Measurements from ENCODE around the gene RILPL2. TPM values are rescaled to one million over a fixed set of nuclear protein-coding genes. Genes with fewer than 3 reads are reported as not detected.

Gene RILPL2
- total and polyA plus RNA-seq, 9 of the 15 experiments (the other 6 are each of a cell fraction or from before 2014, with no cell fraction given) = 0.61 to 5.8 (median 4.3) TPM

GRCh38 chr12:123479442-123480180 is 43.1 kb upstream of the RILPL2 start:
- in situ Hi-C loops (cut with MboI) = no loop called here
- WGBS (ENCODE audit: insufficient coverage, low coverage, missing lambda C conversion rate) = 76% methylated on average over 14 of the region's 14 CpGs
- no peak for FAIRE-seq

DNA sequence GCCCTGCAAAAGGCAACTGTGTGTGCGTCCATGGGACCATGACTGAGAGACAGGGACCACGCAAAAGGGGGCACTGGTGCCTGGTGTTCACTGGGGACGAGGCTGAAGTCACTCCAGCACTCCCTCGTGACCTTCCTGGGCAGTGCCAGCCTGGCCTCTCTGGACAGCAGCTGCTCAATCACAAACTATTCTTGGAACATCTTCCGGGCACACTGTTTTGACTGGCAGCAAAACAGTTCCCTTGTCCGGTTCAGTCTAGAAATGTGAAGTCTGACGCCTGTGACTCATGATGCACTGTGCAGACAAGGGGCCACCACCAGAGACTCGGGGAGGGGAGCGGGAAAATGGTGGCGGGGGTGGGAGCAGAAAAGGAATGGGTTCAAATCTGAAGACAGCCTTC is 42.3 kb upstream of the RILPL2 start:
- H3K9ac ChIP-seq (ENCODE audit: insufficient read depth in 1 of 2, low read depth in 2 of 2, low read length in 2 of 2) = 0 out of 4 replicates have a peak overlapping the region, but pooled peaks of 1 of the 2 experiments have one; percentile 14

More at GRCh38 chr12:123479442-123480180, 43.1 kb upstream of the RILPL2 start:
- BruUV-seq (replicated peaks) = no TSS peak
- Histone ChIP-seq H4K20me1 (replicated peaks; ENCODE audit: control insufficient read depth, insufficient read depth, low read length) (no peaks in the 10 kb centered on the region), H2AFZ (ENCODE audit: low read depth, low read length) (no peak overlapping the region), H3K4me1 (replicated peaks in 1 of 2; ENCODE audit: control insufficient read depth in 2 of 2, insufficient read depth in 2 of 2, low read length in 2 of 2) (peaks cover 0 to 7% of the 10 kb centered on the region in 2 experiments; a peak in 2 of 5 replicates), H3K27ac (ENCODE audit: extremely low read depth, low read depth, low read length) (no peak overlapping the region), H3K9me1 (ENCODE audit: control insufficient read depth, insufficient read depth, low read length) (no peaks in the 10 kb centered on the region), H3K79me2 (ENCODE audit: control insufficient read depth, insufficient read depth, low read length) (no peaks in the 10 kb centered on the region), H3K9me3 (replicated peaks; ENCODE audit: control insufficient read depth, insufficient read depth, low read depth, low read length) (no peaks in the 10 kb centered on the region), H3K9ac (ENCODE audit: insufficient read depth in 1 of 2, low read depth in 2 of 2, low read length in 2 of 2) (no peak overlapping the region; a peak in 1 of 4 replicates), H3K4me3 (no peak overlapping the region), H3K27me3 (ENCODE audit: control insufficient read depth in 2 of 2, insufficient read depth in 2 of 2, low read length in 2 of 2) (no peaks in the 10 kb centered on the region), H3K36me3 (ENCODE audit: control insufficient read depth, insufficient read depth, low read length) (peaks cover 44% of the 10 kb centered on the region; the same call in 2 of the 3 replicates), H3K4me2 (ENCODE audit: insufficient read depth, low read length) (no peak overlapping the region)
- ATAC-seq (no peak), DNase-seq (ENCODE audit: extremely low read depth in 1 of 4, low spot score in 3 of 4) (no peak)
- intact Hi-C loops (cut with micrococcal nuclease) = no loop called here
- no peak for TF ChIP-seq ZNF384 (IDR thresholded peaks at IDR 0.05; ENCODE audit: low read depth, low read length)
- TF ChIP-seq ZNF324 (CRISPR knock-in tag; IDR thresholded peaks at IDR 0.05) = no peak
- 0 out of 2 replicates have a peak, but pooled peaks have one; percentile 34 for TF ChIP-seq ZNF282 (CRISPR knock-in tag; IDR thresholded peaks at IDR 0.05)
- POLR2A ChIA-PET = interaction anchor here (0.6 to 2.3 kb wide), 4 partner anchors 11 to 103 kb away, joined by 3 to 7 read pairs (median 4); no protein-coding TSS in a partner anchor
- CTCF ChIA-PET (ENCODE audit: low intra/inter-chr PET ratio) = interaction anchor here (0.5 kb wide), 1 partner anchor 595 kb away, joined by 3 read pairs; no protein-coding TSS in a partner anchor

More for the DNA sequence above, 42.3 kb upstream of the RILPL2 start:
- peaks cover 0 to 4% of the 10 kb centered on the region in 2 experiments; a peak in 2 of 5 replicates for H3K4me1 ChIP-seq (replicated peaks in 1 of 2; ENCODE audit: control insufficient read depth in 2 of 2, insufficient read depth in 2 of 2, low read length in 2 of 2)
- no TSS peak for BruUV-seq (replicated peaks)
- intact Hi-C loops (cut with micrococcal nuclease) = no loop called here
- H3K36me3 ChIP-seq (ENCODE audit: control insufficient read depth, insufficient read depth, low read length) = peaks cover 40% of the 10 kb centered on the region; the same call in 2 of the 3 replicates
- no peak overlapping the region for H3K27ac ChIP-seq (ENCODE audit: extremely low read depth, low read depth, low read length)
- no peaks in the 10 kb centered on the region for H3K9me3 ChIP-seq (replicated peaks; ENCODE audit: control insufficient read depth, insufficient read depth, low read depth, low read length)
- no peak overlapping the region for H3K4me2 ChIP-seq (ENCODE audit: insufficient read depth, low read length)
- no peaks in the 10 kb centered on the region for H3K9me1 ChIP-seq (ENCODE audit: control insufficient read depth, insufficient read depth, low read length)
- no peak overlapping the region for H2AFZ ChIP-seq (ENCODE audit: low read depth, low read length)
- H3K79me2 ChIP-seq (ENCODE audit: control insufficient read depth, insufficient read depth, low read length) = no peaks in the 10 kb centered on the region
- ATAC-seq (no peak), FAIRE-seq (no peak), DNase-seq (ENCODE audit: extremely low read depth in 1 of 4, low spot score in 3 of 4) (no peak)
- H3K27me3 ChIP-seq (ENCODE audit: control insufficient read depth in 2 of 2, insufficient read depth in 2 of 2, low read length in 2 of 2) = no peaks in the 10 kb centered on the region
- no peaks in the 10 kb centered on the region for H4K20me1 ChIP-seq (replicated peaks; ENCODE audit: control insufficient read depth, insufficient read depth, low read length)
- CTCF ChIA-PET (ENCODE audit: low intra/inter-chr PET ratio) = no interaction called here
- in situ Hi-C loops (cut with MboI) = no loop called here
- POLR2A ChIA-PET = no interaction called here
- TF ChIP-seq ZNF76 (CRISPR knock-in tag; IDR thresholded peaks at IDR 0.05; ENCODE audit: borderline replicate concordance) = no peak
- no peak for TF ChIP-seq ZNF263 (CRISPR knock-in tag; IDR thresholded peaks at IDR 0.05; ENCODE audit: borderline replicate concordance)
- no peak for TF ChIP-seq PYGO2 (tag; IDR thresholded peaks at IDR 0.05)
- TF ChIP-seq SMC3 (conservative IDR thresholded peaks at IDR 0.05; ENCODE audit: insufficient read depth, low read depth, low read length) = no peak
- H3K4me3 ChIP-seq = no peak overlapping the region
- 75% methylated on average over 9 of the region's 10 CpGs for WGBS (ENCODE audit: insufficient coverage, low coverage, missing lambda C conversion rate)

All from K562 (cell line).